Renal cortical epithelial cell (primary cell): ENCODE measurements around the gene ANHX. TPM values are rescaled to one million over a fixed set of nuclear protein-coding genes. Genes with fewer than 3 reads are reported as not detected.
"Not testable (repeated sequence)": the region's sequence is repeated elsewhere in the genome, so short reads cannot be mapped to it uniquely, and the experiment has no call there.

ENCODE experiments used
- DNase-seq: peaks from one replicate; pipeline ENCODE4 v3.0.0-alpha.2; 2011; ENCODE audit warnings: low read depth
- total RNA-seq: library from RNA; depleted of rRNA; stranded (reverse); fragments of >200 nt; gene quantifications from 2 replicates; pipeline ENCODE4 v1.2.3, GENCODE V29; 2014

Gene ANHX
- total RNA-seq = not detected in 2 replicates

DNA sequence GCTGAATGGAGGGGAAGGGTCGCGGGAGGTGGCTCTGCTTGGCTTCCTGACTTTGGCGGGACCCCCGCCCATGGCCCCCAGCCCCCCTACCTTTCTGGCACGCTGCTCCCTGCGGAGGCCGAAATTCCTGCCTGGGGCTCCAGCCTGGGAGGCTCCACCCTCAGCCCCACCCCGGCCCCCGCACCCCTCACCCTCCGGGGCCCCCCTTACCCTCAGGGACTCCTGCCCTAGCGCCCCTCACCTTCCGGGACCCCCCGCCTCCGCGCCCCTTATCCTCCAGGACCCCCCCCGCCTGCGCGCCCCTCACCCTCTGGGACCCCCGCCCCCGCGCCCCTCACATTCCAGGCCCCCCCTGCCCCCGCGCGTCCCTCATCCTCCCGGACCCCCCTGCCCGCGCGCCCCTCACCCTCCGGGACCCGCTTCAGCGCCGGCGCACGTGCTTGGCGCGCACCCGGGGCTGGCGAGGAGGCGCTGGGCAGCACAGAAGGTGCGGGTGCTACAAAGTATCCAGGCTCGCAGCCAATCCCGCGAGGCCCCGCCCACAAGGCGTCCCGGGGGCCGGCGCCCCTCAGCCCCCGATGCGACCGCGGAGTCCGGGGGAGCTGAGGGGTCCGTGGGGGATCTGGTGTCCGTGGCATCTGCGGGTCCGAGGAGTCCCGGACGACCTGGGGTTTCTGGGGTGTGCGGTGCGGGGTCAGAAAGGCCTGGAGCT lies at the start of gene ANHX:
TSS of gene ANHX (minus strand) at position 477 of the 712 bp plus-strand sequence. CDS start 1,521 bp downstream, outside the sequence.
- DNase-seq = no peak

DNA sequence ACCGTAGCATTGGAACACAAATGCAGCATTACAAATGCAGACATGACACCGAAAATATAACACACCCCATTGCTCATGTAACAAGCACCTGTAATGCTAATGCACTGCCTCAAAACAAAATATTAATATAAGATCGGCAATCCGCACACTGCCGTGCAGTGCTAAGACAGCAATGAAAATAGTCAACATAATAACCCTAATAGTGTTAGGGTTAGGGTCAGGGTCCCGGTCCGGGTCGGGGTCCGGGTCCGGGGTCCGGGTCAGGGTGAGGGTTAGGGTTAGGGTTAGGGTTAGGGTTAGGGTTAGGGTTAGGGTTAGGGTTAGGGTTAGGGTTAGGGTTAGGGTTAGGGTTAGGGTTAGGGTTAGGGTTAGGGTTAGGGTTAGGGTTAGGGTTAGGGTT lies 29.0 kb upstream of the ANHX start:
- not testable (repeated sequence) for DNase-seq

- no peak for DNase-seq
Observed at GRCh38 chr12:133264173-133264572, 28.5 kb upstream of the ANHX start.

DNA sequence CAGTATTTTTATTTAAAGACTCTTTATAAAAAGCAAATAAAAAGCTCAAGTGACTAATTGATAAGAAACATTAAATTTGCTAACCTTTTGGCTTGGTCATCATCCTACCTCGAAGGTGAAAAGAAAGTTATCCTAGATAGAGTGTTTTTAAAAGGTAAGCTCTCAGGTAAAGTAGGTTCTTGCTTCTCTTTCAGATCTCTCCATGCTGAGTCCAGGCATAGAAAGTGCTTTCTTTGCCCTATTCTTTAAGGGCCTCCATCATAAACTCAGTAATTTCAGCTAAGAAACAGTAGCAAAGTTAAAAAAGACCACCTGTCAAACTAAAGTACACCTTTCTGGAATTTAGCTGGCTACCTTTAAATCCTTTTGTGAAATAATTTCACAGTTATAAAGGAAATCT lies 20.6 kb upstream of the ANHX start:
- DNase-seq = no peak

DNA sequence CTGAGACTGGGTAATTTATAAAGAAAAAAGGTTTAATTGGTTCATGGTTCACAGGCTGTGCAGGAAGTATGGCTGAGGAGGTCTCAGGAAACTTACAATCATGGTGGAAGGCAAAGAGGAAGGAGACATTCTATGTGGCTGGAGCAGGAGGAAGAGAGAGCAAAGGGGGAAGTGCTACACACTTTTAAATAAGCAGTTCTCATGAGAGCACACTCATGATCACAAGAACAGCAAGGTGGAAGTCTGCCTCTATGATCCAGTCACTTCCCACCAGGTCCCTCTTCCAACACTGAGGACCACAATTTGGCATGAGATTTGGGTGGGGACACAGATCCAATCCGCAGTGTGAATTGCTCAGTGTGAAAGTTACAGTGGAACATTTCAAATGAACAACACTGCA lies 20.2 kb upstream of the ANHX start:
- not testable (repeated sequence) for DNase-seq

DNA sequence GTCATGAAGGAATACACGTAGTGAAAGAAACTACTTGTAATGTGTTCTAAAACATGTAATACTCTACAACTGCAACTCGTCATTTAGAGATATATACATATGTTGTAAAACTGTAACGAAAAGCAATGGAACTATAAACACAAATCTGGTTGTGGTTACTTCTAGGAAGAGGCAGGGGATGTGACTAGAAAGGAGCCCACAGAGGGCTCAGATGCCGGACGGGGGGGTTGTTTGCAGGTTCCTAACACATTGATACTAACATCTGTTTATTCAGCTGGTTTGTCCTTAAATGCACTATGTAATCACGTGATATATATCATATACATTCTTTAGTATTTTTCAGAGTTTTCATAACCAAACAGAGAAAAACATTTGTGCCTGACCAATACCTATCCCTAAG lies 16.1 kb upstream of the ANHX start:
- DNase-seq = no peak

- no peak for DNase-seq
Observed at GRCh38 chr12:133236556-133236955, 879 bp upstream of the ANHX start.

- no peak for DNase-seq
Observed at GRCh38 chr12:133236144-133236543, 467 bp upstream of the ANHX start.

- no peak for DNase-seq
Observed at GRCh38 chr12:133234971-133235370, 706 bp downstream of the ANHX start.

- DNase-seq = no peak
Observed at GRCh38 chr12:133233993-133234564, 1.6 kb downstream of the ANHX start.

- no peak for DNase-seq
Observed at GRCh38 chr12:133233006-133233405, 2.7 kb downstream of the ANHX start.

DNA sequence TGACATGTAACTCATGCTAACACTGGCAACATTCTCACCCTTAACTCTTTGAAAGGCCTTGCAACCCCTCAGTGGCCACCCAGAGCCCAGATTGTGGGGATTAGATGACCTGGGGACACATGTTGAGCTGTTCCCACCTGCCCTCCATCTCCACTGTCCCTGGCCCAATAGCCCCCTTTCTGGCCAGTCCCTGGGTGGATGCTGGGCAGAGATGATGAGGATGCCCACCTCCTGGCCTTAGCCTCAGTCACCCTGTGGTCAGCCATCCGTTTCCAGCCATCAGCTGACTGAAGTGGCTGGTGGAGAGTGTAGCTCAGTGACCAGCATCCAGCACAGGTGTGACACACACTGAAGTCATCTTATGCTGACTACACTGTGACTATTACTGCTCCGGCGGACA lies 4.7 kb downstream of the ANHX start:
- DNase-seq = no peak

GRCh38 chr12:133227281-133227852 lies 8.3 kb downstream of the ANHX start:
- DNase-seq = no peak

GRCh38 chr12:133226690-133227089 lies 9.0 kb downstream of the ANHX start:
- no peak for DNase-seq

DNA sequence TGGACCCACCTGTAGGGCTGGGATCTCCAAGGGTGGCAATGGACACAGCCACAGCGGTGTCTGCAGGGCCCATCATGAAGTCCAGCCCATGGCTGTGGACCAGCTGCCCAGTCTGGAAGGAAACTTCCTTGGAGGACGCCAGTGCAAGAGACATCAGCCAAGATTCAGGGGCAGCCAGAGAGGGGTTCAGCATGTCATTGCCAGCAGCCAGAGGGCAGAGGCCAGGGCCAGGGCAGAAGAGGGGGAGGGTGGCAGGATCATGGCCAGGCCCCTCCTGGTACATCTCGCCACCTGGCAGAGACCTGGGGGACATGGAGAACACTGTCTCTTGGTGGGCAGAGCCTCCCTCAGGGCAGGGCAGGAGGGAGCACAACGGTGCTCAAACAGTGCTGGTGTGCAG lies 10.2 kb downstream of the ANHX start:
- DNase-seq = no peak

DNA sequence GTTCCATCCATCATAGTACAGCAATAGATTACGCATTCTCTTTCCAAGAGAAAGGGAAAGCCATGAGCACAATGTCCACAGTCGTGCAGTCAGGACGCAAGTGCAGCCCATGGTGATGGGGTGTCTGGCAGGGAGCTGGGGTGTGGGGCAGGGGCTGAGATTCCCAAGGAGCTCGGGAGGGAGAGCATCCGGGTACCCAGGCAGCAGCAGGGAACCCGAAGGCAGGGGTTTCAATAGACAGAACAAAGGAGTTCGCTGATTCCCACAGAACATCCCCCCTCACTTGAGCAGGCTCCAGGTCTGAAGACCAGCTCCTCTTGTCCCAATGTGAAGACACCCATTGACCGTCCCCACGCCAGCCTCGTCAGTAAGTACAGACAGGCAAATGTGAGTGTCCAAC lies 13.5 kb downstream of the ANHX start:
- no peak for DNase-seq

DNA sequence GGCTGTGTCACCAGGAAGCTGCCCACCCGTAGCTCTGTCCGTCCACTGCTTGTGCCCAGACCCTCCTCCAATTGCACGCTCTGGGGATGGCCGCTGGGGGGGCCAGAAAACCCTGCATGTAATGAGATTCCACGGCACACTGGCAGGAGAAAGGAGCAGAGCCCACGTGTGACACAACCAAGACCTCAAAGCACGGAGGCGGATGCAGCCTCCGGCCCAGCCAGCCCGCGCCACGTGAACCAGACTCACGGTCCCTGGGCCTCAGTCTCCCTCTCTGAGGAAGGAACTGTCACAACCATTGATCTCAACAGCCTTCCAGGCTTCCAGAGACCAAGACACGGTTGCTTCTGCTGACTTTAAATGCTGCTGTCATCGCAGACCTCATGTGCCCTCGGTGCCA lies 14.4 kb downstream of the ANHX start:
- no peak for DNase-seq

GRCh38 chr12:133220521-133220920 lies 15.2 kb downstream of the ANHX start:
- DNase-seq = no peak

DNA sequence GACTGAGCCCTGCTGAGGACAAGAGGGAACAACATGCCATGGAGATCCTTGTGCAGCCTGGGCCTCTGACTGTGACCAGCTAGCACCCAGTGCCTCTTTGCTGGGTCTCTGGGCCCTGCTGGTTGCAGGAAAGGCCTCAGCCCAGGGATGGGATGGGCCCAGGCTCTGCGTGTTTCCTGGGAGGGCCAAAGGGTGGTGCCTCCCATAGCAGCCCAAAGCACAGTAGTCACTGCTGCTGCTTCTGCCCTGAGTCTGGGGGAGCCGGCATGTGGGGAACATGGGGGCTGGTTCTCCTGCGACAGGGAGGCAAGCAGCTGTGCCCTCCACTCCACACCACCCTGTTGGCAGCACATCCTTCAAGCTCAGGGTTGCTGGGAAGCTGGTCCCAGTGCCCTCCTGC lies 18.5 kb downstream of the ANHX start:
- DNase-seq = no peak

GRCh38 chr12:133215724-133216123 lies 20.0 kb downstream of the ANHX start:
- DNase-seq = no peak

GRCh38 chr12:133206390-133206789 lies 29.3 kb downstream of the ANHX start:
- DNase-seq = no peak

DNA sequence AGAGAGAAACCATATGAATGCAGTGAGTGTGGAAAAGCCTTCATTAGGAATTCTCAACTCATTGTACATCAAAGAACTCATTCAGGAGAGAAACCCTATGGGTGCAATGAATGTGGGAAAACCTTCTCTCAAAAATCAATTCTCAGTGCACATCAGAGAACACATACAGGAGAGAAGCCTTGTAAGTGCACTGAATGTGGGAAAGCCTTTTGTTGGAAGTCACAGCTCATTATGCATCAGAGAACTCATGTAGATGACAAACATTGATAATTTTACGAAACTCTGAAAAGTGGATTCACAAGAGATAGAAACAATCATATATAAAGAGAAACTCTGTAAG lies 31.4 kb downstream of the ANHX start:
- DNase-seq = no peak
